Measurements from ENCODE around the gene SETSIP.
"Not testable (repeated sequence)": the region's sequence is repeated elsewhere in the genome, so short reads cannot be mapped to it uniquely, and the experiment has no call there.

The SETSIP gene, protein sequence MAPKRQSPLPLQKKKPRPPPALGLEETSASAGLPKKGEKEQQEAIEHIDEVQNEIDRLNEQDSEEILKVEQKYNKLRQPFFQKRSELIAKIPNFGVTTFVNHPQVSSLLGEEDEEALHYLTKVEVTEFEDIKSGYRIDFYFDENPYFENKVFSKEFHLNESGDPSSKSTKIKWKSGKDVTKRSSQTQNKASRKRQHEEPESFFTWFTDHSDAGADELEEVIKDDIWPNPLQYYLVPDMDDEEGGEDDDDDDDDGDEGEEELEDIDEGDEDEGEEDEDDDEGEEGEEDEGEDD

DNA sequence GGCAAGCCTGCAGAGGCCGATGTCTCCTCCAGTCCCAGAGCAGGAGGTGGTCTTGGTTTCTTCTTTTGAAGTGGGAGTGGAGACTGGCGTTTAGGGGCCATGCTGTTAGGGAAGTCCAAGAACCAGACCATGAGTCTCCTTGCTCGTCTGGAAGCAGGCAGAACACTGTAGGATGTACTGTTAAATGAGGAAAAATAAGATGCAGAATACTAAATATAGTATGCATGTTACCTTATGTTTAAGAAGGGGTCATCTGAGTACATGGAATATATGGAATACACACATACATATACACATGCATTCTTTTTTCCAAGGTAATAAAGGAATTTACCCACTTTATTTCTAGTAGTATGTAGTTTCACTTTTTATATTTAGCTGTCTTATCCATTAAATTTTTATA, at the start of gene SETSIP:
SETSIP (minus strand) TSS at position 101 of the 400 bp plus-strand sequence; CDS start at position 101, 0 bp downstream.
- DNase-seq (ENCODE audit: low spot score): no peak

DNA sequence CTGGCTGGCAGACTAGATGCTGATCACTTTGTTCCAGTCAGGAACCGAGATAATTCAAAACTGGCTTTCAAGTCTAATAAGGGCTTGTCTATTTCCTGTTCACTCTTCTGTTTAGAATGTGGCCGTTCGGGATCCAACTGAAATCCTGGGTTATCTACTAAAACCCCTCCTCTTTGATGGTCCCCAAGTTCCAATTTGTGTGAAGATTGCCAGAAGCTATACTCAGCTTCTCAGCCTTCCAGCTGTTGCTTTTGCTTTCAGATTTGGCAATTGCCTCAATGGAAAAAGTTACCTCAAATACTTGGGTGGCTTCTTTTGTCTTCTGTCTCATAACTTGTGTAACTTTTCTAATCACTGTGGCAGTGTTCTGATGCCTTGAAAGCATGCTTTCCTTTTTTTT, 48.7 kb upstream of the SETSIP start:
- no peak for DNase-seq (ENCODE audit: low spot score)

DNA sequence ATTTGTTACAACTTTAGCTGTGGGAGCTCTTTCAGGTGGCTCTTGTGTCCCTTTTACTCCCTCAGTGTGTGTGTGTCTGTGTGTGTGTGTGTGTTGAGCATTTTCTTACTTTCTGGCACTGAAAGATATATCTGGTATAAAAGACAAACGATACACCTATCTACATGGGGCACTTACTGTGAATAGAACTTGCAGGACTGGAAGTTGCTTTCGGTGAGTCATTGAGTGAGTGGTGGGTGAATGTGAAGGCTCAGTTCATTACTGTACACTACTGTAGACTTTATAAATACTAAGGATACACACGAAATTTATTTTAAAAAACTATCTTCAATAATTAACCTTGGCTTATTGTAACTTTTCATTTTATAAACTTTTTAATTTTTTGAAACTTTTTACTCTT, 43.6 kb upstream of the SETSIP start:
- peak; percentile 11 for DNase-seq (ENCODE audit: low spot score)

DNA sequence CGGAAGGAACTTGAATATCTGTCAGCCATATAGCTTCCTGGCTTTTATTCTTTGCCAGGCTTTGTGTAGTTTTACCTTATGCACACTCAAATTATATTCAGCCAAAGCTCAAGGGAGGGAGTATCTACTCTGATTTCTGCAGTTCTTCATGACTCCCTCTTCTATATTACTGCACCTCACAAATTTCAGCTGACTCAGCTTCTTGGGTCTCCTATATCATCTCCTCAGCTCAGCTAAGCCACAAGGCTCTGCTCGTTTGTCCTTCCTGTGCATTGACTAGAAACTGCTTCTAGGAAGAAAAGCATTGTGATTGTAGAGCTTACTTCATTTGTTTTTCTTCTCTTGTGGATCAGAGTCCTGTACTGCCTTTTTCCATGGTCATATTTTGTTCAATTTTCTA, 42.3 kb upstream of the SETSIP start:
- peak; percentile 31 for DNase-seq (ENCODE audit: low spot score)

DNA sequence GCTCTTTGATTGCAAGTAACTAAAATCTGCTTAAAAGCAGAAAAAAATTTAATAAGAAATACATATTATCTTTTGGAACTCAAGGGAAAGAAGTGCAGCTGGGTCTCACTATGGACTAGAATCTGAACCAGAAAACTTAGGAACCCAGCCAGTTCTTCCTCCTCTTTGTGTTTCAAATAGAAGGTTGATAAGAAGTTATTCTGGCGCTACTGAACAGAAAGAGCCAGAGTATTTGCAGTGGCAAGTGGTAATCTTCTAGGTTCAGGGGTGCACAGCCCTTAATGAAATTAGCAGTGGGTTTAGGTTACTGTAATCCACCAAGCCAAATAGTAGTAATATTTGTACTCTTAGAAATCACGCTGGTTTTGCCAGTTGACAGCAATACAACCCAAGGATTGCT, 33.4 kb upstream of the SETSIP start:
- DNase-seq (ENCODE audit: low spot score): no peak

DNA sequence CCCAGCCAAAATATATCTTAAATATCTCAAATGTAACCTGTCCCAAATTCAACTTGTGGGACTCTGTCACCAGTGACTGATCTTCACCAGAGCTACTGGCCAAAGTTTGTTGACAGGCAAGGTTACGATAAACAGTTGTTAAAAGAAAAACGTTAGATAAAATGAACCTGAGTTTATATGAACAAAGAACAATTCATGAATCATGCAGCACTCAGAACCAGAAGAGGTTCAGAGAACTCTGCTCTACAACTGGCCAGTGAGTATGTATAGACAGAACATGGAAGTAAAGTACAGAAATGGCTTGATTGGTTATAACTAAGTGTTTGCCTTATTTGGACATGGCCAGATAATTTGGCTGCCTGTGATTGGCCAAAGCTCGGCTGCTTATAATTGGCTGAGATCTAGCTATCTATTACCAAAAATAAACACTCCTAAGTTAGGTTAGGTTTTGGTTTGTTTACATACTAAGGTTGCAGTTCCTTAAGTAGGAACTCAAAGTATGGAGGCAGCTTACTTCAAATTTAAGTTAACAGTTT, 30.4 kb upstream of the SETSIP start:
- DNase-seq (ENCODE audit: low spot score): no peak

DNA sequence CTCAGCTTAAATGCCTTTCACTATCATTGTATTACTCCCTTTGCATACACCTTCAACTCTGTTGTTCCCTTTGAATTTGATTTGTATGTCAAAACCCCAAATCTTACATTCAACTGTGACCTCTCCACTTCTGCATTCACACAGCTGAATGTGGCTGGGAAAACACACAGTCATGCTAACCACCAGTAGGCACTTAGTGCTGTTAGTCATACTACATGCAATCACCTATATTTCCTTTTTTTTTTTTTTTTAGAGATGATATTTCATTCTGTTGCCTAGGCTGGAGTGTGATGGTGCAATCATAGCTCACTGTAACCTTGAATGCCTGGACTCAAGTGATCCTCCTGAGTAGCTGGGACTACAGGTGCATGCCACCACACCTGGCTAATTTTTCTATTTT, 21.1 kb upstream of the SETSIP start:
- DNase-seq (ENCODE audit: low spot score): no peak

DNA sequence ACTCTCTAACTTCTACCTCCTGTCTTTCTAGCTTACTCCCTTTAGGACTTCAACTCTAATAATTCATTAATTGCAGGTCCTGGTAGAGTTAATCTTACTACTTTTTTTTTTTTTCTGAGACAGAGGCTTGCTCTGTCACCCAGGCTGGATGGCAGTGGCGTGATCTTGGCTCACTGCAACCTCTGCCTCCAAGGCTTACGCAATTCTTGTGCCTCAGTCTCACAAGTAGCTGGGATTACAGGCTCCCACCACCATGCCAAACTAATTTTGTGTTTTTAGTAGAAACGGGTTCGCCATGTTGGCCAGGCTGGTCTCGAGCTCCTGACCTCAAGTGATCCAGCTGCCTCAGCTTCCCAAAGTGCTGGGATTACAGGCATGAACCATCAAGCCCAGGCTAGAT, 20.7 kb upstream of the SETSIP start:
- no peak for DNase-seq (ENCODE audit: low spot score)

DNA sequence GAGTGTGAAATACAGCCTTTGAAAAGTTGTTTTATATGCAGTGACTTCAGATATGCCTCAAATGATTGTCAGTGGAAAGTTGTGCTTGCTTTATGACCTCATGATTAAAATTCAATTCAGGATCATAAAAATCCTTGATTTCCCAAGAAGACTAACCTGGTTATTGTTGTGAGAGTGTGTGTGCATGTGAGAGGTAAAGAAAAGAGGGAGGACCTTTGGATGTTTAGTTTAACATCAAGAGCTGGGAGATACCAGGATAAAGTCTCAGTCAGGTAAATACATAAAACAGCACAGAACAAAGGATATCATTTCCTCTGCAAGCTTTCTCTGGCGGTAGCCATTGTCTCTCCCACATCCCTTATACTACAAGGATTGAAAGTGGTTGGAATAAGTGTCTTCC, 19.4 kb upstream of the SETSIP start:
- DNase-seq (ENCODE audit: low spot score): no peak

DNA sequence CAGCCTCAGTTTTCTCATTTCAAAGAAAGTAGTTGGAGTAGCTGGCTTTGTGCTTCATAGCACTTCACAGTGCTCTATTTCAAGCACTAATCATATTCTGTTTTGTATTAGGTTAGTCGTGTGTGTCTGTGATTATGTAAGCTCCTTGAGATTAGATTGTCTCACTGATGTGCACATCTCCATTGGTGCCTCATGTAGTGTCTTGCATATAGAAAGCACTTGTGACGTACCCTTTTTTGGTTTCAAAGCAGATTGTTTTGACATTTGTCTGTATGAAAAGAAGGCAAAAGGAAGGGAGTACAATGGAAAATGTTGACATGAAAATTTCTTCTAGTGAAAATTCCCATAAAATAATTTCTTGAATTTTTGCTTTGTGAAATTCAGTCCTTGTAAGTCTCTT, 18.9 kb upstream of the SETSIP start:
- no peak for DNase-seq (ENCODE audit: low spot score)

DNA sequence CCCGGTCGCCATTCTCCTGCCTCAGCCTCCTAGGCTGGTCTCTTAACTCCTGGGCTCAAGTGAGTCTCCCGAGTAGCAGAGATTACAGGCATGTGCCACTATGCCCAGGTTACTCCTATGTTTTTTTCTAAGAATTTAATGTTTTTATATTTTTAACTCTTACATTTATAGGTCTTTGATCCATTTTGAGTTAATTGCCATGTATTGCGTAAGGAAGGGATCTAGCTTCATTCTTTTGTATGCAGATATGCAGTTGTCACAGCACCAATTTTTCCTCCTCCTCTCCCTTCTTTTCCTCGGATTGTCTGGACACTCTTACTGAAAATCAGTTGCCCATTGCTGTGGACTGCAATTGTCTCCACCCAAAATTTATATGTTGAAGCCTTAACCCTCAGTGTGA, 16.4 kb upstream of the SETSIP start:
- no peak for DNase-seq (ENCODE audit: low spot score)

DNA sequence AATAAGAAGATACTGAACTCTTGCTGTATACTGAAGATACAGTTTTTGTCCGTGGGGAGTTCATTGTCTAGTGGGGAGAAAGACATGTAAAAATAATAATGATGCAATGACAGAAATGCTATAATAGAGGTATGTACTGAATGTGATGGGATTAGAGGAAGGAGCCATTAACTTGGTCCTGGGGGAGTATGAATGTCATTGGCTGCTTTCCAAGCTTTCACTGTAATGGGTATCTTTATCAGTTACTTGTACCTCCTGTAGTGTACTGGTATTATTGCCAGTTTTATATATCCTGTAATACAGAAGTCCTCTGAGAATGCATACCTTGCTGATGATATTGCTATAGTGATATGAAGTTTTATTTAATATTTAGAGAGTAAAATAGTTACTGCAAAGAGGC, 12.3 kb upstream of the SETSIP start:
- DNase-seq (ENCODE audit: low spot score): no peak

DNA sequence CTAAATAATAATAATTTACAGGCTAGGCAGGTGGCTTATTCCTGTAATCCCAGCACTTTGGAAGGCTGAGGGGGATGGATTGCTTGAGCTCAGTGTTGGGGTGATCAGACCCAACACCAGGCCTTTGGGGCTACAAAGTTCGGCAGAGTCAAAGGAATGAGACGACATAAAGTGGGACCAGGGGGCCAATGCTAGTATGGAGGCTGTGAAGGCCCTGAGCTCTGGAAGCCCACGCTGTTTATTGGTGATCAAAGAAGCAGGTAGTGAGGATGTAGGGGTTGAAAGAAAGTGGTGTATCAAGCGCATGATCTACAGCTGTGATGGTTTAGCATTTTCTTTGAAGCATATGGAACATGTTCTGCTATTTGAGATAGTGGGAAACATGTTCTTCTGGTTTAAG, 10.5 kb upstream of the SETSIP start:
- no peak for DNase-seq (ENCODE audit: low spot score)

DNA sequence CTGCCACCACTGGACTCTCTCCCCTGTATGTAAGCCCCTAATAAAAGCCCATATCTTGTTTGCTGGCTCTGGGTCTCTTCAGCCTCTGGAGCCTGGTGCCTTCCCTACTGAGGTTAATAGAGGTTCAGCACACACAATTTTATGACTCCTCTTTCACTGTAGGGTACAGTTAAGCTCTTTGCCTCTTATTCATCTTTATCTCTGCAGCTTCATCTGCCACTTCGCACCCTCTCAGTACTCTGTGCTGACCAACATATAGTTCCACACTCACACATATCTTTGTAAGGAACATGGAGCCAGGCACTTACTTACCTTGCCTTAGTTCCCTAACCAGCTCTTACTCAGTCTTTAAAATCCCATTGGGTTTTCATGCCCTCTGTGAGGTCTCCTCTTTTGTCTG, 9.4 kb upstream of the SETSIP start:
- DNase-seq (ENCODE audit: low spot score): no peak

DNA sequence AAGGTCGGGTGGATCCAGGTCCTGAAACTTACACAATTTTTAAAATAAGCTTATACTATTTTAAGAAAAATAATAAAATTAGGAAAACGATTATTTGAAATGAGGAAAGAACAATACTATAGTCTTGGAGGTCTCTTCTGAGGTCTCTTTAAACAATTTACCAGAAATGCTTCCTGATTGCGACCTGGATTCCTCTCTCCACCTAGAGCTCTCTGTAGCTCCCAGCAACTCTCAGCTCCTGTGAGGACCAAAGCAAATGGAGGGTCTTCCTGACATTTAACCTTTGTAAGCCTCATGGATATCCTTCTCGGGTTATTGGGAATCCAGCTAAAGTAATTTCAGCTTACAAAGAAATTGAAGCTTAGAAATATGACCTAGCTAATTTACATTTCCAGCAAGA, 5.8 kb upstream of the SETSIP start:
- DNase-seq (ENCODE audit: low spot score): no peak

DNA sequence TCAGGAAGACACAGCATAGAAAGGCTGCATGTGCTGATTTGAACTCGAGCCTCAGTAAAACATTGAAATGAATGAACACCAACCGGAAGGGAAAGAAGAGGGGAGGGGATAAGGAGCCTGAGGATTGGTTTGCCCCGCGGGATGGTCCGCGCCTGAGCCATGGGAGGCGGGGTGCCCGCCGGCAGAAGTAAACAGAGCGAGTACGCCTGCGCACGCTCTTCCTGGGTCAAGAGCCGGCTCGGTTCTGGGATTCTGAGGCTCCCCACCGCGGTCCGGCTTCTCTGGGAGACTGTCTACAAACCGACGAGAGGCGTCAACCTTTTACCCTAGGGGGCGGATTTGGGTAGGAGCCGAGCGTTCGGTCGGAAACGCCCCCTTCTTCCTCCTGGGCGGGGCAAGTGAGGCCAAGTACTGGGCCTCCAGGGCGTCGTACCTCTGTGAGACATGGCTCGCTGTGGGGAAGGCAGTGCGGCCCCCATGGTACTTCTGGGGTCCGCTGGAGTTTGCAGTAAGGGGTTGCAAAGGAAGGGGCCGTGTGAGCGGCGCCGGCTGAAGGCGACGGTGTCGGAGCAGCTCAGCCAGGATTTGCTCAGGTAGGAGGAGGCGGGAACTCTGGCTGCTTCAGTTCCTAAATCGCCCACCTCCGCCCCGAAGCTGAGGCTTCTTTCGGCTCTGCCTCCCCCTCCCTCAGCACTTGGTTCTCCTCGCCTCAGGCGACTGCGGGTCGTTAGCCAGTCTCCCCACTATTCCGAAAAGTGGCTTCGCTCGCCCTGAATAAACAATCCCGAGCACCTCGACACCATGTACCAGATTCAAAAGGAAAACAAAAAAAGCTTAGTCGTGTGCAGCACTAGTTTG, 5.1 kb upstream of the SETSIP start, which contains the start of gene BTBD8:
BTBD8 (plus strand) TSS at position 218 of the 858 bp plus-strand sequence; CDS start at position 445, 227 bp downstream.
- peak; percentile 18 for DNase-seq (ENCODE audit: low spot score)

DNA sequence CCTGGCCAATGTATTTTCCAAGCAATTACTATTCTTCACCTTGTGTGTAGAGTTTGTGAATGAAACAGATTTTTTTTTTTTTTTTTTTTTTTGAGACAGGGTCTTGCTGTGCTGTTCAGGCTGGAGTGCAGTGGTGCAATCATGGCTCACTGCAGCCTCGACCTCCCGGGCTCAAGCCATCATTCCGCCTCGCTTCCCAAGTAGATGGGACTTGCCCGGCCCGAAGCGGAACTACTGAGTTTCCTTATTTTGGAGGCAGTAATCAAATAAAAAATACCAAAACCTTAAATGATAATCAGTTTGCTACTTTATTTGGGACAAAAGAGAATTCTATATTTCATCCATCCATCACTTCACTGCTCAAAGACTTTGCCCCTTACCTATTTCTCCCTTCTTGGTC, 4.2 kb upstream of the SETSIP start:
- no peak for DNase-seq (ENCODE audit: low spot score)

DNA sequence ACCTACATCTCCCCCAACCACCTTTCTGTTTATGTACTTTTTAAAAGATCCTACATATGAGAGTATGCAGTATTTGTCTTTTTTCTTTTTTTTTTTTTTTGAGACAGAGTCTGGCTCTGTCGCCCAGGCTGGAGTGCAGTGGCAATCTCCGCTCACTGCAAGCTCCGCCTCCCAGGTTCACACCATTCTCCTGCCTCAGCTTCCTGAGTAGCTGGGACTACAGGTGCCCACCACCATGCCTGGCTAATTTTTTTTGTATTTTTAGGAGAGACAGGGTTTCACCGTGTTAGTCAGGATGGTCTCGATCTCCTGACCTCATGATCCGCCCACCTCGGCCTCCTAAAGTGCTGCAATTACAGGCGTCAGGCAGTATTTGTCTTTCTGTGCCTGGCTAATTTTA, 2.9 kb upstream of the SETSIP start:
- DNase-seq (ENCODE audit: low spot score): not testable (repeated sequence)

DNA sequence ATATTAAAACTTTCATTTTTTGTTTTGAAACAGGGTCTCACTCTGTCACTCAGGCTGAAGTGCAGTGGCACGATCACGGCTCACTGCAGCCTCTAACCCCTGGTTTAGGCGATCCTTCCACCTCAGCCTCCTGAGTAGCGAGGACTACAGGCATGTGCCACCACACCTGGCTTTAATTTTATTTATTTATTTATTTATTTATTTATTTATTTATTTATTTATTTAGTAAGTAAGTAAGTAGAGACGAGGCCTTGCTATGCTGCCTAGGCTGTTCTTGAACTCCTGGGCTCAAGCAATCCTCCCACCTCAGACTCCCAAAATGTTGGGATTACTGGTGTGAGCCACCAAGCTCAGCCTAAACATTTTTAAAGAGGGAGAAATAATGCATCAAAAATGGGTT, 1.2 kb upstream of the SETSIP start:
- no peak for DNase-seq (ENCODE audit: low spot score)

DNA sequence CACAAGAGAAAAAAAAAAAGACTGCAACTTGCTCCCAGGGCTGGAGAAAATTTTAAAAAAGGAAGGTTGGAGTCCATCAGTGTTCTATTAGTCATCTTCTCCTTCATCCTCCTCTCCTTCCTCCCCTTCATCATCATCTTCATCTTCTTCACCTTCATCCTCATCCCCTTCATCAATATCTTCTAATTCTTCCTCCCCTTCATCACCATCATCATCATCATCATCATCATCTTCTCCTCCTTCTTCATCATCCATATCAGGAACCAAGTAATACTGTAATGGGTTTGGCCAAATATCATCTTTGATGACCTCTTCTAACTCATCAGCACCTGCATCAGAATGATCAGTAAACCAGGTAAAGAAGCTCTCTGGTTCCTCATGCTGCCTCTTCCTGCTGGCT, 765 bp downstream of the SETSIP start:
- DNase-seq (ENCODE audit: low spot score): not testable (repeated sequence)

DNA sequence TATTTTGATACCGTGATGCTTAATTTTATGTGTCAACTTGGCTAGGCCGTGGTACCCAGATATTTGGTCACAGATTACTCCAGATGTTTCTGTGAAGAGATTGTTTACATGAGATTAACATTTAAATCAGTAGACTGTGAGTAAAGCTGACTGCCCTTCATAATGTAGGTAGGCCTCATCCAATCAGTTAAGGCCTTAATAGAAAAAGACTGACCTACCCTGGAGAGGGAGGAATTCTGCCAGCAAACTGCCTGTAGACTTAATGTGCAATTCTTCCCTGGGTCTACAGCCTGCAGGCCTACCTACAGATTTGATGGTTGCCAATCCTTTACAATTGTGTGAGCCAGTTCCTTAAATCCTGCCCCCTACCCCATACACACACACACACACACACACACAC, 4.3 kb downstream of the SETSIP start:
- DNase-seq (ENCODE audit: low spot score): no peak

DNA sequence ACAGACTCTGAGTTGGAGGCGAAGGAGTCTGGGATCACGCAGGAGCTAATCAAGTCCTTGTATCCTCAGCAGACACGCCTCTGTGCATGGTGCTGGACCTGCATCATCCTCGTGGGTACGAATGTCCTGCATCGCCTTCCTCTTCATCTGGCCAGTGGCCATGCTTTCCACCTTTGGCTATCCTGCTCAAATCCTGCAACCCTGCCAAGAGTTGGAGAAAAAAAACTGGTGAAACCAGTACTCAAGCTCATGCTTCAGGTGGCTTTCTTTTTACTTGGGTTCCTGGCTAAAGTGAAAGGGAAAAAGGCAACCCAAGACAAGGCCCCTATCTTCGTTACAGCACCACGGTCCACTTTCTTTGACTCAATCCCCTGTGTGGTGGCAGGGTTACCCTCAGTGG, 8.9 kb downstream of the SETSIP start:
- no peak for DNase-seq (ENCODE audit: low spot score)

DNA sequence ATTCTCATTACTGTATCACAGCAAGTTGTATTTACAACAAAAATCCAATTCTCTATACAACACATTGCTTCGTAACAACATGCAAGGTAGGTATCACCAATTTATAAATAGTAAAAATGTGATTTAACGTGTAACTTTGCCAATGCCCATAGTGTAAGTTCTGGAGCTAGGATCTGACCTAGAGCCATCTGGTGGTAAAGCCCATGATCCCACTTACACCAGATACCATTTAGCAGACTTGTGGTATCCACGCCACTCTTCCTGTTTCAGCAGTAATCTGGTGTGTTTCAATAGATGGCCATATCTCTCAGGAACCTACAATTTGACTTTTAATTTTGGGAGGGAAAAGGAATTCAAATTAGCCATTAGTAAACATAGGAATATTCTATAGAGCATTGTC, 10.2 kb downstream of the SETSIP start:
- no peak for DNase-seq (ENCODE audit: low spot score)
